ENCODE results near the gene MICU2. TPM values are rescaled to one million over a fixed set of nuclear protein-coding genes. Genes with fewer than 3 reads are reported as not detected.
A peak's percentile ranks its signal among the peaks of the same experiment; 100 is the strongest.

The MICU2 gene
- total RNA-seq = 60.5 TPM

GRCh38 chr13:21603531-21604448 lies at the start of gene MICU2:
Gene MICU2 (minus strand): TSS chr13:21604170. CDS start chr13:21604148, 22 bp downstream.
- peak; percentile 84 for DNase-seq

- no peak for DNase-seq
Measured at GRCh38 chr13:21641629-21642028, 37.7 kb upstream of the MICU2 start.

- DNase-seq = no peak
Measured at GRCh38 chr13:21639561-21639960, 35.6 kb upstream of the MICU2 start.

- DNase-seq = no peak
Measured at GRCh38 chr13:21638319-21639282, 34.6 kb upstream of the MICU2 start.

- peak; percentile 19 for DNase-seq
Measured at GRCh38 chr13:21637296-21637695, 33.3 kb upstream of the MICU2 start.

GRCh38 chr13:21636656-21637055 lies 32.7 kb upstream of the MICU2 start:
- no peak for DNase-seq

- no peak for DNase-seq
Measured at GRCh38 chr13:21632196-21632595, 28.2 kb upstream of the MICU2 start.

- DNase-seq = no peak
Measured at GRCh38 chr13:21625366-21625765, 21.4 kb upstream of the MICU2 start.

- no peak for DNase-seq
Measured at GRCh38 chr13:21620861-21621260, 16.9 kb upstream of the MICU2 start.

GRCh38 chr13:21619633-21620220 lies 15.8 kb upstream of the MICU2 start:
- no peak for DNase-seq

GRCh38 chr13:21616880-21617279 lies 12.9 kb upstream of the MICU2 start:
- DNase-seq = no peak

- no peak for DNase-seq
Measured at GRCh38 chr13:21616205-21616866, 12.4 kb upstream of the MICU2 start.

- DNase-seq = no peak
Measured at GRCh38 chr13:21615427-21615826, 11.5 kb upstream of the MICU2 start.

- no peak for DNase-seq
Measured at GRCh38 chr13:21613791-21614190, 9.8 kb upstream of the MICU2 start.

- DNase-seq = no peak
Measured at GRCh38 chr13:21611385-21611784, 7.4 kb upstream of the MICU2 start.

GRCh38 chr13:21610687-21611086 lies 6.7 kb upstream of the MICU2 start:
- DNase-seq = no peak

GRCh38 chr13:21608961-21609360 lies 5.0 kb upstream of the MICU2 start:
- DNase-seq = no peak

- no peak for DNase-seq
Measured at GRCh38 chr13:21606796-21607195, 2.8 kb upstream of the MICU2 start.

- no peak for DNase-seq
Measured at GRCh38 chr13:21606251-21606650, 2.3 kb upstream of the MICU2 start.

- DNase-seq = no peak
Measured at GRCh38 chr13:21596722-21597121, 7.2 kb downstream of the MICU2 start.

GRCh38 chr13:21595546-21595822 lies 8.5 kb downstream of the MICU2 start:
- DNase-seq = no peak
